Measurements from ENCODE around the gene JUNB. TPM values are rescaled to one million over a fixed set of nuclear protein-coding genes. Genes with fewer than 3 reads are reported as not detected.

Gene JUNB
- polyA plus RNA-seq, 1 donor (not counting 4 experiments of a cell fraction or from before 2014, with no cell fraction given), result 40.8 TPM

GRCh38 chr19:12794971-12795381 lies 3.7 kb downstream of the JUNB start:
- dilution Hi-C loops (cut with MboI; ENCODE audit: extremely low pct_ligation_motif_present, low sequenced_read_pairs), result no loop called here
- no peaks in the 10 kb centered on the region for H3K27me3 ChIP-seq (ENCODE audit: control insufficient read depth, extremely low read depth, insufficient read depth, low read length)
- H3K79me2 ChIP-seq (ENCODE audit: control insufficient read depth, insufficient read depth, low read length), result peaks cover 19% of the 10 kb centered on the region
- no peak overlapping the region for H3K27ac ChIP-seq (ENCODE audit: control insufficient read depth, insufficient read depth, low read length)
- H3K36me3 ChIP-seq (ENCODE audit: control insufficient read depth in 2 of 2, extremely low read depth in 1 of 2, insufficient read depth in 2 of 2, low read length in 2 of 2), result peaks cover 4 to 7% of the 10 kb centered on the region in 2 experiments
- H2AFZ ChIP-seq (ENCODE audit: control insufficient read depth, low read length), result no peak overlapping the region
- H3K9me3 ChIP-seq (ENCODE audit: control insufficient read depth, low read depth, low read length), result no peaks in the 10 kb centered on the region
- peaks cover 11% of the 10 kb centered on the region for H4K20me1 ChIP-seq (ENCODE audit: control insufficient read depth, extremely low read depth, insufficient read depth, low read length)
- TF ChIP-seq CTCF (optimal IDR thresholded peaks at IDR 0.05 in 1 of 3, IDR thresholded peaks at IDR 0.05 in 1 of 3, conservative IDR thresholded peaks at IDR 0.05 in 1 of 3; ENCODE audit: extremely low read depth in 1 of 3, insufficient read depth in 2 of 3, low read length in 3 of 3), result no peak
- TF ChIP-seq EZH2 (IDR thresholded peaks at IDR 0.05; ENCODE audit: low read length), result no peak
- no peak overlapping the region for H3K9ac ChIP-seq (ENCODE audit: control insufficient read depth, extremely low read depth, insufficient read depth, low read length)
- no peaks in the 10 kb centered on the region for H3K9me1 ChIP-seq (ENCODE audit: control insufficient read depth, extremely low read depth, insufficient read depth, low read length)
- no peak for DNase-seq (ENCODE audit: low read depth, low spot score)
- FAIRE-seq, result no peak
- peaks cover 21% of the 10 kb centered on the region for H3K4me1 ChIP-seq (ENCODE audit: control insufficient read depth, extremely low read depth, insufficient read depth, low read length)
- H3K4me3 ChIP-seq (ENCODE audit: control insufficient read depth in 2 of 3, extremely low read depth in 1 of 3, insufficient read depth in 2 of 3, low read depth in 1 of 3, low read length in 3 of 3), result no peak overlapping the region
- no peak overlapping the region for H3K4me2 ChIP-seq (ENCODE audit: control insufficient read depth, extremely low read depth, insufficient read depth, low read depth, low read length)

GRCh38 chr19:12796146-12797071 lies 5.1 kb downstream of the JUNB start:
- peak overlapping the region; percentile 48 for H3K27ac ChIP-seq (ENCODE audit: control insufficient read depth, insufficient read depth, low read length)
- FAIRE-seq (peak; percentile 36), DNase-seq (ENCODE audit: low read depth, low spot score) (no peak)
- H3K27me3 ChIP-seq (ENCODE audit: control insufficient read depth, extremely low read depth, insufficient read depth, low read length), result no peaks in the 10 kb centered on the region
- H3K9me1 ChIP-seq (ENCODE audit: control insufficient read depth, extremely low read depth, insufficient read depth, low read length), result no peaks in the 10 kb centered on the region
- peak overlapping the region; percentile 14 for H3K9ac ChIP-seq (ENCODE audit: control insufficient read depth, extremely low read depth, insufficient read depth, low read length)
- H3K4me3 ChIP-seq (ENCODE audit: control insufficient read depth in 2 of 3, extremely low read depth in 1 of 3, insufficient read depth in 2 of 3, low read depth in 1 of 3, low read length in 3 of 3), result no peak overlapping the region
- peak overlapping the region; percentile 71 for H3K4me2 ChIP-seq (ENCODE audit: control insufficient read depth, extremely low read depth, insufficient read depth, low read depth, low read length)
- H3K4me1 ChIP-seq (ENCODE audit: control insufficient read depth, extremely low read depth, insufficient read depth, low read length), result peaks cover 22% of the 10 kb centered on the region
- dilution Hi-C loops (cut with MboI; ENCODE audit: extremely low pct_ligation_motif_present, low sequenced_read_pairs), result no loop called here
- peaks cover 11% of the 10 kb centered on the region for H4K20me1 ChIP-seq (ENCODE audit: control insufficient read depth, extremely low read depth, insufficient read depth, low read length)
- peaks cover 4 to 9% of the 10 kb centered on the region in 2 experiments for H3K36me3 ChIP-seq (ENCODE audit: control insufficient read depth in 2 of 2, extremely low read depth in 1 of 2, insufficient read depth in 2 of 2, low read length in 2 of 2)
- TF ChIP-seq CTCF (optimal IDR thresholded peaks at IDR 0.05 in 1 of 3, IDR thresholded peaks at IDR 0.05 in 1 of 3, conservative IDR thresholded peaks at IDR 0.05 in 1 of 3; ENCODE audit: extremely low read depth in 1 of 3, insufficient read depth in 2 of 3, low read length in 3 of 3) (peak; percentile 91 to 99 (median 97)), EZH2 (IDR thresholded peaks at IDR 0.05; ENCODE audit: low read length) (no peak)
- H3K79me2 ChIP-seq (ENCODE audit: control insufficient read depth, insufficient read depth, low read length), result peaks cover 29% of the 10 kb centered on the region
- H3K9me3 ChIP-seq (ENCODE audit: control insufficient read depth, low read depth, low read length), result no peaks in the 10 kb centered on the region
- H2AFZ ChIP-seq (ENCODE audit: control insufficient read depth, low read length), result no peak overlapping the region

Measured in keratinocyte (primary cell).